Measurements from ENCODE around the gene CDC5L. TPM values are rescaled to one million over a fixed set of nuclear protein-coding genes. Genes with fewer than 3 reads are reported as not detected.

The CDC5L gene
- total RNA-seq, 1 donor from 2014 or later, result 17.3 TPM

DNA sequence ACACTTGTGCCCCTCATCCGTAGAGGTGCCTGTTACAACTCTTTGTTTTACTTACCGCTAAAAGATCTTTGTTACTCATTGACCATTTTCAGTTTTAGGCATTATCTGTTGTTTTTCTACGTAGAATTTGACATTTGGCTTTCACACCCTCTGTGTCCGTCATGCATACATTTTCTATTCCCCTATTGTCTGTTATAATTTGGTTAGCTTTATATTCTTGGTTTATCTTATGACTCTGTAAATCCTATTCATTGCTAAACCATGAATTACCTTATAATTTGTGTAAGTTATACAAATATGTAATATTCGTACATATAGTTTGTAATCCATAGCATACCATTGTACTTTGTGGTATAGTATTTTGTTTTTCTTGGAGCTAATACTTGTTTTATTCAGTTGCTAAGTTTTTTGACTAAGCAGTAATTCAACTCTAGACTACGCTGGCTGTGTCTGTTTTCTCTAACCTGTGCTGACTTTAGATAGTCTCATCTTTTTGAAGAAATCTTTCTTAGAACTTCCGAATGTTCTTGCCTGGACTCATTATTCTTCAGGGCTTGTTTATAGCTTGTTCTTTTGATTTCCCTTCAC lies 21.8 kb downstream of the CDC5L start:
- peak overlapping the region; percentile 27 for H3K4me3 Mint-ChIP-seq (ENCODE audit: unreplicated experiment)
- H3K27ac Mint-ChIP-seq (ENCODE audit: unreplicated experiment), result no peak overlapping the region
- no peaks in the 10 kb centered on the region for H3K9me3 Mint-ChIP-seq (ENCODE audit: unreplicated experiment)
- H3K27me3 Mint-ChIP-seq (ENCODE audit: unreplicated experiment), result peaks cover 2% of the 10 kb centered on the region
- peaks cover 31% of the 10 kb centered on the region for H3K36me3 Mint-ChIP-seq (ENCODE audit: low read depth, unreplicated experiment)
- peaks cover 8% of the 10 kb centered on the region for H3K4me1 Mint-ChIP-seq (ENCODE audit: unreplicated experiment)
- no peak for DNase-seq (ENCODE audit: low spot score)
- TF ChIP-seq, protein P1, sequence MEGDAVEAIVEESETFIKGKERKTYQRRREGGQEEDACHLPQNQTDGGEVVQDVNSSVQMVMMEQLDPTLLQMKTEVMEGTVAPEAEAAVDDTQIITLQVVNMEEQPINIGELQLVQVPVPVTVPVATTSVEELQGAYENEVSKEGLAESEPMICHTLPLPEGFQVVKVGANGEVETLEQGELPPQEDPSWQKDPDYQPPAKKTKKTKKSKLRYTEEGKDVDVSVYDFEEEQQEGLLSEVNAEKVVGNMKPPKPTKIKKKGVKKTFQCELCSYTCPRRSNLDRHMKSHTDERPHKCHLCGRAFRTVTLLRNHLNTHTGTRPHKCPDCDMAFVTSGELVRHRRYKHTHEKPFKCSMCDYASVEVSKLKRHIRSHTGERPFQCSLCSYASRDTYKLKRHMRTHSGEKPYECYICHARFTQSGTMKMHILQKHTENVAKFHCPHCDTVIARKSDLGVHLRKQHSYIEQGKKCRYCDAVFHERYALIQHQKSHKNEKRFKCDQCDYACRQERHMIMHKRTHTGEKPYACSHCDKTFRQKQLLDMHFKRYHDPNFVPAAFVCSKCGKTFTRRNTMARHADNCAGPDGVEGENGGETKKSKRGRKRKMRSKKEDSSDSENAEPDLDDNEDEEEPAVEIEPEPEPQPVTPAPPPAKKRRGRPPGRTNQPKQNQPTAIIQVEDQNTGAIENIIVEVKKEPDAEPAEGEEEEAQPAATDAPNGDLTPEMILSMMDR (IDR thresholded peaks at IDR 0.05; ENCODE audit: unreplicated experiment), result no peak

DNA sequence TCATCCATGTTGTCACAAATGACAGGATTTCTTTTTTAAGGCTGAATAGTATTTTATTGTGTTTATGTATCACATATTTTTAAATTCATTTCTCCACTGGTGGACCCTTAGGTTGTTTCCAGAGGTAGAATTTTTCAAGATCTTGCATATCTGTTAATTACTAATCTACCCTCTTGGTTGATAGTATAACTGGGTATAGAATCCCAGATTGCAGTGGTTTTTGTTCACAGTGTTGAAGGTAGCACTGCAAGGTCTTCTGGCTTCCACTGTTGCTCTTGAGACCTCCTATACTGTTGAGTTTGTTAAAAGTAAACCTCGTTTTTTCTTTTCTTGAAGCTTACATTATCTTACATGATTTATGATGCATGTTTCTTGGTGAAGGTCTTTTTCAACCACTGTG lies 22.9 kb downstream of the CDC5L start:
- TF ChIP-seq, protein P1 (IDR thresholded peaks at IDR 0.05; ENCODE audit: unreplicated experiment), result no peak
- Mint-ChIP-seq H3K27me3 (ENCODE audit: unreplicated experiment) (peaks cover 2% of the 10 kb centered on the region), H3K27ac (ENCODE audit: unreplicated experiment) (no peak overlapping the region), H3K36me3 (ENCODE audit: low read depth, unreplicated experiment) (peaks cover 27% of the 10 kb centered on the region), H3K4me3 (ENCODE audit: unreplicated experiment) (no peak overlapping the region), H3K4me1 (ENCODE audit: unreplicated experiment) (peaks cover 8% of the 10 kb centered on the region), H3K9me3 (ENCODE audit: unreplicated experiment) (no peaks in the 10 kb centered on the region)
- DNase-seq (ENCODE audit: low spot score), result no peak

DNA sequence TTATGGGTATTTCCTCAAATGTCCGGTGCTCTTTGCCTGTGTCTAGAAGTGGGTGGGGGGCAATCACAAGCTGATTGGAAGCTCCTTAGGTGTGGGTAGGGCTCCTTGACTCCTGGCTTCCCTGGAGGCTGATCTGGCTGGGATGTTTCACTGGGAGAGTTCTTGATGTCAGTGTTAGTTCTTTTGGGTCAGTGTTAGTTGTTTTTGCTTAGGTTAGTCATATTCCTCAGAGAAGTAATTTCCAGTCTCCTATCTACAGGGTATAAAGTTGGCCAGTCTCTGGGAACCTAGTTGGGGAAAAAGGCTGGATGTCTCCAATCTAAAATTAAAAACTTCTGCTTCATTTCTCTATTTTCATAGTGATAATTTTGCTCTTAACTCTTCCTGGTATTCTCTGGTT lies 23.6 kb downstream of the CDC5L start:
- H3K4me3 Mint-ChIP-seq (ENCODE audit: unreplicated experiment), result peak overlapping the region; percentile 75
- H3K27me3 Mint-ChIP-seq (ENCODE audit: unreplicated experiment), result peaks cover 2% of the 10 kb centered on the region
- H3K9me3 Mint-ChIP-seq (ENCODE audit: unreplicated experiment), result no peaks in the 10 kb centered on the region
- H3K36me3 Mint-ChIP-seq (ENCODE audit: low read depth, unreplicated experiment), result peaks cover 30% of the 10 kb centered on the region
- TF ChIP-seq, protein P1 (IDR thresholded peaks at IDR 0.05; ENCODE audit: unreplicated experiment), result no peak
- peak overlapping the region; percentile 83 for H3K27ac Mint-ChIP-seq (ENCODE audit: unreplicated experiment)
- DNase-seq (ENCODE audit: low spot score), result peak; percentile 4
- peaks cover 8% of the 10 kb centered on the region for H3K4me1 Mint-ChIP-seq (ENCODE audit: unreplicated experiment)

DNA sequence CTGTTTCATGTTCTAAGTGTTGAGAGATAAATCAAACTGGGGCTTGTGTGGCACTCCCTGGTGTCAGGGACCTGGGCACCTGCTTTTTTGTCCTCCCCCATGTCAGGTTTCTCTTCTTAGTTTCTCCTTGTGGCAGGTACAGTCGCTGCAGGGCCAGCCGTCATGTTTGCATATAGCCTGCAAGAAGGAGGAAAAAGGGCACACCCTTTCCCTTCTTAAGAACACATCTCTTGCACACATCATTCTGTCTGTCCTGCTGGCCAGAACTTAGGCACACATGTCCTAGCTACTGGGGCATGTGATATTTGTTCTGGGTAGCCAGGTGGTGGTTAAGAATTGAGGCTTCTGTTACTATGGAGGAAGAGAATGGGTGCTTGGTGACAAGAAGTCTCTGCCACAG lies 27.9 kb downstream of the CDC5L start:
- Mint-ChIP-seq H3K27ac (ENCODE audit: unreplicated experiment) (no peak overlapping the region), H3K27me3 (ENCODE audit: unreplicated experiment) (no peaks in the 10 kb centered on the region), H3K4me3 (ENCODE audit: unreplicated experiment) (no peak overlapping the region), H3K4me1 (ENCODE audit: unreplicated experiment) (peaks cover 8% of the 10 kb centered on the region), H3K9me3 (ENCODE audit: unreplicated experiment) (no peaks in the 10 kb centered on the region), H3K36me3 (ENCODE audit: low read depth, unreplicated experiment) (peaks cover 25% of the 10 kb centered on the region)
- TF ChIP-seq, protein P1 (IDR thresholded peaks at IDR 0.05; ENCODE audit: unreplicated experiment), result no peak
- DNase-seq (ENCODE audit: low spot score), result no peak

DNA sequence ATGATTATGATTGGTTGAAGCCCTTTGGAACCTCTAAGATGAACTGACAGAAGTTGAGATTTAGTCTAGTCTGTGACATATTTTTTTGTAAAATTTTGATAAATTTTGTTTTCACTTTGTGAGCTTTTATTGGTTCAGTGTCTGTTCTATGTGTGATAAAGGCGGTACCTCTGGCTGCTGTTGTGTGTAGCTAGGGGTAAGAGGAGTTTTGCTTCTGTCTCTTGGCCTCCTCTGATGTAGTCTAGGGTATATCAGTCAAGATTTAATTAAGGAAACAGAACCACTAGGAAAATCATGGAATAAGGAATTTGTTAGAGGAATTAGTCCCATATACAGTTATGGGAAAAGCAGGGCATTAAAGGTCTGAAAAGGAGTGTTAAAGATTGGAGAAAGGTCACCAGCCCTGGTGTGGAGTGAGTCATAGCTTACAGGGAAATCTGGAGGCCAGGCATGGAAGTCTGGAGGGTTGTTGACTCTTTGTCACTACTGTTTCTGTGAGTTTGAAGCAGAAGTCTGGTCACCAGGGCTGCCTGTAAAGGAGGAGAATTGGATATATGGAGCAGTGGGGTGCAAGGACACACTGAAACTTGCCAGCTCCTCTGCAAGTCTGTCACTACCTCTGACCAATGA lies 28.5 kb downstream of the CDC5L start:
- TF ChIP-seq, protein P1 (IDR thresholded peaks at IDR 0.05; ENCODE audit: unreplicated experiment), result no peak
- Mint-ChIP-seq H3K36me3 (ENCODE audit: low read depth, unreplicated experiment) (peaks cover 29% of the 10 kb centered on the region), H3K27me3 (ENCODE audit: unreplicated experiment) (no peaks in the 10 kb centered on the region), H3K27ac (ENCODE audit: unreplicated experiment) (no peak overlapping the region), H3K4me1 (ENCODE audit: unreplicated experiment) (peaks cover 6% of the 10 kb centered on the region), H3K4me3 (ENCODE audit: unreplicated experiment) (no peak overlapping the region), H3K9me3 (ENCODE audit: unreplicated experiment) (no peaks in the 10 kb centered on the region)
- no peak for DNase-seq (ENCODE audit: low spot score)
